DND-41 (cell line): ENCODE results near the gene TAGAP.

ENCODE experiments used
- EZH2 ChIP-seq: IDR thresholded peaks from 3 replicates; pipeline ENCODE4 v1.6.1; 2012; ENCODE audit warnings: borderline replicate concordance, low read depth, mild to moderate bottlenecking, moderate library complexity, low read length, inconsistent platforms; ENCODE audit not compliant: severe bottlenecking
- TF ChIP-seq, protein P1 (sequence below): IDR thresholded peaks from 2 replicates; pipeline ENCODE4 v1.5.1; 2012; ENCODE audit warnings: borderline replicate concordance, low read length, moderate library complexity, mild to moderate bottlenecking; ENCODE audit not compliant: poor library complexity, severe bottlenecking; ENCODE audit errors: extremely low read depth

DNA sequence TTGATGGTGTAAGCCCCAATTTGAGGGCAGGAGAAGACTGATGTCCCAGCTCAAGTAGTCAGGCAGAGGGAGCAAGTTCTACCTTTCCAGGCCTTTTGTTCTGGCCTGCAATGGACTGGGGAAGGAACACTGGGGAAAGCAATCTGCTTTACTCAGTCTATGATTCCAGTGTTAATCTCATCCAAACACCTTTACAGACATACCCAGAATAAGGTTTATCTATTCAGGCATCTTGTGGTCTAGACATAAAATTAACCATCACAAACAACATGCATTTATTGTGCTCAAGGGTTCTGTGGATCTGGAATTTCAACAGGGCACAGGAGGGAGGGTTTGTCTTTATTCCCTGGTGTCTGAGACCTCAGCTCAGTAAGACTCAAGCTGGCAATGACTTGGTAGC, 30.4 kb downstream of the TAGAP start:
- TF ChIP-seq, protein P1, sequence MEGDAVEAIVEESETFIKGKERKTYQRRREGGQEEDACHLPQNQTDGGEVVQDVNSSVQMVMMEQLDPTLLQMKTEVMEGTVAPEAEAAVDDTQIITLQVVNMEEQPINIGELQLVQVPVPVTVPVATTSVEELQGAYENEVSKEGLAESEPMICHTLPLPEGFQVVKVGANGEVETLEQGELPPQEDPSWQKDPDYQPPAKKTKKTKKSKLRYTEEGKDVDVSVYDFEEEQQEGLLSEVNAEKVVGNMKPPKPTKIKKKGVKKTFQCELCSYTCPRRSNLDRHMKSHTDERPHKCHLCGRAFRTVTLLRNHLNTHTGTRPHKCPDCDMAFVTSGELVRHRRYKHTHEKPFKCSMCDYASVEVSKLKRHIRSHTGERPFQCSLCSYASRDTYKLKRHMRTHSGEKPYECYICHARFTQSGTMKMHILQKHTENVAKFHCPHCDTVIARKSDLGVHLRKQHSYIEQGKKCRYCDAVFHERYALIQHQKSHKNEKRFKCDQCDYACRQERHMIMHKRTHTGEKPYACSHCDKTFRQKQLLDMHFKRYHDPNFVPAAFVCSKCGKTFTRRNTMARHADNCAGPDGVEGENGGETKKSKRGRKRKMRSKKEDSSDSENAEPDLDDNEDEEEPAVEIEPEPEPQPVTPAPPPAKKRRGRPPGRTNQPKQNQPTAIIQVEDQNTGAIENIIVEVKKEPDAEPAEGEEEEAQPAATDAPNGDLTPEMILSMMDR, result no peak
- TF ChIP-seq EZH2, result no peak
